Activated CD4-positive, alpha-beta T cell treated with anti-CD3 and anti-CD28 coated beads, Interleukin-2, amount 50 U/mL, for 48 hours (primary cell): ENCODE results near the gene SMAP1.

Experiments used
- DNase-seq, 2 experiments: peaks; one replicate each; pipeline ENCODE4 v3.0.0-alpha.2; 2020

The SMAP1 gene

GRCh38 chr6:70903665-70904452 is 236.2 kb downstream of the SMAP1 start:
- no peak for DNase-seq

GRCh38 chr6:70905742-70906141 is 238.1 kb downstream of the SMAP1 start:
- DNase-seq: no peak
